GM18873 (cell line): Measurements from ENCODE around the gene EEF2K.
"Not testable (repeated sequence)": the region's sequence is repeated elsewhere in the genome, so short reads cannot be mapped to it uniquely, and the experiment has no call there.

Experiments
- ATAC-seq: cut with Tn5 transposase; IDR thresholded peaks from one replicate; pipeline ENCODE4 v1.9.1; 2021; ENCODE audit warnings: mild to moderate bottlenecking, moderate library complexity, moderate number of reproducible peaks; ENCODE audit not compliant: unreplicated experiment, low FRiP score

The EEF2K gene

DNA sequence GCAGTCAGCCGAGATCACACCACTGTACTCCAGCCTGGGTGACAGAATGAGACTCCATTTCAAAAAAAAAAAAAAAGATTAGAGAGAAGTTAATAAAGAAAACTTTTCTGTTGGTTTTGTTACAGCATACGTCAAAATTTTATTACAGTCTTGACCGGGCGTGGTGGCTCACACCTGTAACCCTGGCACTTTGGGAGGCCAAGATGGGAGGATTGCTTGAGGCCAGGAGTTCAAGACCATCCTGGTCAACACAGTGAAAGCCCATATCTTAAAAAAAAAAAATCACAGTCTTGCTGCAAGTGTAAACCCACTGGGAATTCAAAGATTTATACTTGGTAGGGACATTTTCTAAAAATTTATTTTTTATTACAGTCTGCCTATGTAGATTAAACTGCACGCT, 84.9 kb downstream of the EEF2K start:
- no peak for ATAC-seq

DNA sequence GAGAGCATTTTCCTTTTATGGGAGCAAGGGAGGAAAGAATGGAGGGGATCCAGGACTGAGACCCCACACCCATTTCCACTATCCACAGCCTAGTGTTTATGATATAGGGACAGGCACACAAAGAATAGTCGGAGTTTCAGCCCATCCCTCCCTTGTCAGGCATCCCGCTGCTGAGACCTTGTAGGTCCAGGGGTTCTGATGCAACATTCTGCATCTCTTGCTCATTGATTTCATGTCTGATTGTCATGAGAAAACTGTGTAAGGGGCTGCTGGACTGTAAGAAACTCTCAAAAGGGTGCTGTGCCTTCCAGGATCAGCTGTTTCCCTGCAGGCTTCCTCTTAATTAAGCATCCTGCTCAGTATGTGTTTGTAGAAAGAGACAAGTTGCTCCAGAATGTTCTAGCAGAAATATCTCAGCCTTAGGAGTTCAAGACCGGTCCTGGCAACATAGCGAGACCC, 85.8 kb downstream of the EEF2K start:
- ATAC-seq = no peak

DNA sequence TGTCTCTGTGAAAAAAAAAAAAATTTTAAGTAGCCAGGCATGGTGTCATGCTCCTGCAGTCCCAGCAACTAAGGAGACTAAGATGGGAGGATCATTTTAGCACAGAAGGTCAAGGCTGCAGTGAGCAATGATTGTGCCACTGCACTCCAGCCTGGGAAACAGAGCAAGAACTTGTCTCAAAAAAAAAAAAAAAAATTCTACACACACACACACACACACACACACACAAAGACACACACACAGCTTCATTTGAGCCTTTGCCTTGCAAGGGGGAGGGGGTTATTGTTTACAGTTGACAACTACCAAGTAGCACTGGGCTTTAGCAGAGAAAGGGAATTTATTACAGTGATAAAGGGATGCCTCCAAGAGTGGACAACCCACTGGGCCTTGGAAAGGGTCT, 86.2 kb downstream of the EEF2K start:
- no peak for ATAC-seq

DNA sequence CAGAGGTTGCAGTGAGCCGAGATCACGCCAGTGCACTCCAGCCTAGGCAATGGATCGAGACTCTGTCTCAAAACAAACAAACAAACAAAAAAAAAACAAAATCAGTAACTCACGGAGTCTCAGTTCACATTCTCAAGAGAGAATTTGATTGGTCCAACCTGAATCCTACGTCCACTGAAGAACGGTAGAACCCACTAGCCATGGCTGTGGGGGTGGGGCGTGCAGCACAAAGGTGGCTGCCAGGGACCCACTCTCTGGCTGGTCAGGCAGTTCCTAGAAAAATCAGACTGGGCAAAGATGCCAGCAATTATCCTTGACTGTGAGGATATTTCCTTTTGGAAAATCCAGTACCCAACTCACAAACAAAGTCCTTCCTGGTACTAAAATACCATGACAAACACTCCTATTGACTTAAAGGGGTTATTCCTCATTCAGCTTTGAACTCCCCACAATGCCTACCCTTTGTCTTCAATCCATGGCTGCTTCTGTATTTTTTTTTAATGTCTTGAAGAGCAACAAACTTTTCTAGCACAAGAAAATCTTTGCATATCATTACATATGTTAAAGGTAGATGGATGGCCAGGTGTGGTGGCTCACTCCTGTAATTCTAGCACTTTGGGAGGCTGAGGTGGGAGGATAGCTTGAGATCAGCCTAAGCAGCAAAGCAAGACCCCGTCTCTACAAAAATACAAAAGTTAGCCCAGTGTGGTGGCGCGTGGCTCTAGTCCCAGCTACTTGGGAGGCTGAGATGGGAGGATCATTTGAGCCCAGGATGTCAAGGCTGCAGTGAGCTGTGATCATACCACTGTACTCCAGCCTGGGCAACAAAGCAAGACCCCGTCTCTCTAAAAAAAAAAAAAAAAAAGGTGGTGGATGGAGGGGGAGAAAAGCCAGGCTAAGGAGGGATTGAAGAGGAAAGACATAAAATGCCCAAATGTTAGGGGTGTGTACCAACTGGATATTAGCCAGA, 87.3 kb downstream of the EEF2K start:
- ATAC-seq = no peak

DNA sequence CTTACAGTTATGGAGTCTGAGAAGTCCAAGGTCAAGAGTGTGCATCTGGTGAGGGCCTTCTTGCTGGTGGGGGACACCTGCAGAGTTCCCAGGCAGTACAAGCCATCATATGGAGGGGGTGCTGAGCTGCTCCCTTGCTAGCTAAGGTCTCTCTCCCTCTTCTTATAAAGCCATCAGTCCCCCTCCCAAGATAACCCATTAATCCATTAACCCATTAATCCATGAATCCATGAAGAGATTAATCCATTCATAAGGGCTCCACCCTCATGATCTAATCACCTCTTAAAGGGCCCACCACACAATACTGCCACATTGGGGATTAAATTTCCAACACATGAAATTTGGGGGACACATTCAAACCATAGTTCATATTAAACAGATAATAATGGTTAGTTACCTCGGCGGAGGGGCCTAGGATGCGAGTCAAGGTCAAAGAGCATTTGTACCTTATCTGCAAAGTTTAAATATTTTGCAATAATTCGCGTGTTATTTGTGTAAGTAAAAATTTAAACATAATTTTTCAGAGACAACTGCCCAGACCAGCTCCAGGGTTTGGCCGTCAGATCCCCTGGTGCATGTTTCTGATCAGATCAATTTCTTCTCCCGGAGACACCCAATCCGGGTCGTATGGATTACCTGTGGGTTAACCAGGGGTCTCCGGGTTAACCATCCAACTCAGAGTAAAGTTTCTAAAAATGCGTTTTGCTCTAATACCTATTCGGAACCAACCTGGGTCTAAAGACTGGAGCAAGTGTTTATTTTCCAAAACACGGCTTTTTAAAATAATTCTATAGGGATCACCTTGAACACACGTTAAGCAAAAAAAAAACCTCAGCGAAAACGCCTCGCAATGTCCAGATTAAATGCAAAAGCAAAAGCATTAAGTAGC, 90.4 kb downstream of the EEF2K start:
- no peak for ATAC-seq

DNA sequence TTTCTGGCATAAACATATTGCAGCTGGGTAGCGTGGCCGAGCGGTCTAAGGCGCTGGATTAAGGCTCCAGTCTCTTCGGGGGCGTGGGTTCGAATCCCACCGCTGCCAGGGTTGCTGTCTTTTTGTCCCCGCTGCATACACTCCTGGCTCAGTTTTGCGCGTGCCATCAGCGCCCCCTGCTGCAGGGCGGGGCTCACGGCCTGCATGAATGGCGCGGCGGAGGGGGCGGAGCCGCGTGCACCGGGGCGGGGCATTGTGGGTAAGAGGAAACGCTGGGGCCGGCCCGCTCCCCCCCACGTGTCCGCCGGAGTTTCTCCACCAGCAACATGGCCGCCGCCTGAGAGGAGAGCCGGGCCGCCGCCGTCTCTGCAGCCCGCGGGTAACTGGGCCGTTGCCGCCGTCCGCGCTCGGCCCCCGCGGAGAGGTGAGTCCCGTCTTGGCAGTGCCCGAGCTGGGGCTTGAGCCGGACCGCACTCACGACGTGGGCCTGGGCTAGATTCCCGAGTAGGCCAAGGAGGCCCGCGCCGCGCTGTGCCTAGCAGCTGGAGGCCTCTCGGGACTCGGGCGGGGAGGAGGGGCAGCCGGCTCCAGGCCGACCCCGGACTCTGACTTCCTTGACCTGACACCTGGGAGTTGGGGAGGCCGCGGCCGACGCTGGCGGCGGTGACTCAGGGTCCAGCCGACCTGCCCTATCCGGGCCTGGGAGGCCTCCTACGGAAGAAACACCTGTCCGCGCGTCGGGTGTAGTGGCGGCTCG, 91.2 kb downstream of the EEF2K start, which contains the start of gene POLR3E:
TSS of gene POLR3E (plus strand) at position 296 of the 757 bp plus-strand sequence. CDS start 5,560 bp downstream, outside the sequence.
- peak; percentile 74 for ATAC-seq

DNA sequence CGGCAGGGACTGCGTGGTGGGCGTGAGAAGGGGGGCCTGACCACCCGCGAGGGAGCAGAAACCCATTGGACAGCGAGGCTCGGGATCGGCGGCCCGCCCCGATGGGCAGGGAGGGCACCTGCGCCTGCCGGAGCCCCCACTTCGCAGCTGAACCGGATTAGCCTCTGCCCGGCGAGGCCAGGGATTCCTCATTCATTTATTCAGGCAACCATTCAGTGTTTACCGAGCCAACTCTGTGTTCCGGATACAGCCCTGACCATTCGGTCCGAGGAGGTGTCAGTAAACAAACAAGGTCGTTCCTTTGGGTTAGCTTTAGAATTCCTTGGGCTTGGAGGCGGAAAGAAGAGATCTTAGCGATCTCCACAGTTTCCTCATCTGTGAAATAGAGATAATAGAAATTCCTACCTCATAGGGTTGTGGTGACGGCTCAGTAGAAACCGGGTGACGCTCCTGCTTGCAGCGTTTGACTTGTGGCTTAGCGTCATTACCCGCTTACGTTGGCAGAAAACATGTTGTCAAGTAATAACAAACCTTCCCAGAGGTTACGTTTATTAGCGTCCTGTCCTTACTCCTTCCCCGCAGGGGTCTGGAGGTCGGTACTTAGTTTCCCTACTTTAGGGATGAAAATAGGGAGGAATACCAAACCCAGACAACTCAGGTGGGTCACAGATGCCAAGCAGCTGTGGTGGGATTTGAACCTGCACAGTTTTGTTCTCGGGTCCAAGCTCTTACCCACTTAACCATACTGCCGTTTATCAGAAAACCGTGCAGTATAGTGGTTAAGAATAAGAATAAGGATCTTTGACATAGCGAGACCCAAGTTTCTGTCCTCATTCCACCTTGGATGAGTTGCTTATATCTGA, 92.0 kb downstream of the EEF2K start:
- peak; percentile 23 for ATAC-seq

DNA sequence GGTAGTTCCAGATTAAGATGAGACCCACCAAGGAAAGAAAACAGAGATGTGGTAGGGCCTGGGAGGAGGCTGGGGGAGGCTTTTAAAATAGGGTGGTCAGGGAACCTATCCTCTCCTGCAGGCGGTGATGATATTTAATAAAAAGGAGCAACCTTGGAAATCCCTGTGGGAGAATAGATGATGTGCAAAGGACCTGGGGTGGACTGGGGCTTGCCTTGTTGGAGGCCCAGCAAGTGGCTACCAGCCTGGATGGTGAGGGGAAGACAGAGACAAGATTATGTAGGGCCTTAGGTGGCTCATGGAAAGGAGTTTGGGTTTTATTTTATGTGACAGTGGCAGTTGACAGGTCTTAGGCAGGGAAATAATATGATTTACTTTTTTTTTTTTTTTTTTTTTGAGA, 93.0 kb downstream of the EEF2K start:
- no peak for ATAC-seq

DNA sequence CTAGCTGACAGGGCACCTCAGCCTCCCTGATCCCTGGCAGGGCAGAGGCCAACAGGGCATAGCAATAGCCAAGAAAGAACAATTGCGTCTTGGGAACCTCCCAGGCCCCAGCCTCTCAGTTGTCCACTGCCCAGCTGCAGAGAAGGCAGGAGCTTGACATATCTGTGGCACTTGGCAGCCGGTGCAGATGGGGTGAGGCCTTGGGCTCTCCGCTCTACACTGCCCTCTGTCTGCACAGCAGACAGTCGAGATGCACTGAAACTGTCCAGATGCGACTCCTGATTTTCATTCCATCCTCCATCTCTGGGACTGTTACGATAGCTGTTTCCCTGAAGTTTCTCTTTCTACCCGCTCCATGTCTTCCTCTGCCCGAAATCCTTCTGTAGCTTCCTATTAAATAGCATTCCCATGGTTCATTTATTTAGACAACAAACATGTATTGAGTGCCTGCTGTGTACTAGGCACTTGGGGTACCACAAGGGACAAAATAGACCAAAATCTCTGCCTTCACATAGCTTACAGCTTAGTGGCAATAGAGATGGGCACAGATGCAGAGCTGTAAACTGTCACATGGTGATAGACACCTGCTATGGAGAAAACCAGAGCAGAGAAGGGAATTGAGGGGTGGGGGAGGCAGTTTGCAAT, 94.5 kb downstream of the EEF2K start:
- no peak for ATAC-seq

DNA sequence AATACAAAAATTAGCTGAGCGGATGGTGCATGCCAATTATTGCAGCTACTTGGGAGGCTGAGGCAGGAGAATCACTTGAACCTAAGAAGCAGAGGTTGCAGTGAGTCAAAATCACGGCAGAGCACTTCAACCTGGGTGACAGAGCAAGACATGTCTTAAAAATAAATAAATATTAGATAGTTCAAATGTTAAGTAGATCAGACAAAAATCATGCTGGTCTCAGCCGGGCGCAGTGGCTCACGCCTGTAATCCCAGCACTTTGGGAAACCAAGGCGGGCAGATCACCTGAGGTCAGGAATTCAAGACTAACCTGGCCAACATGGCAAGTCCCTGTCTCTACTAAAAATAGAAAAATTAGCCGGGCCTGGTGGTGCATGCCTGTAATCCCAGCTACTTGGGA, 95.3 kb downstream of the EEF2K start:
- ATAC-seq = not testable (repeated sequence)

DNA sequence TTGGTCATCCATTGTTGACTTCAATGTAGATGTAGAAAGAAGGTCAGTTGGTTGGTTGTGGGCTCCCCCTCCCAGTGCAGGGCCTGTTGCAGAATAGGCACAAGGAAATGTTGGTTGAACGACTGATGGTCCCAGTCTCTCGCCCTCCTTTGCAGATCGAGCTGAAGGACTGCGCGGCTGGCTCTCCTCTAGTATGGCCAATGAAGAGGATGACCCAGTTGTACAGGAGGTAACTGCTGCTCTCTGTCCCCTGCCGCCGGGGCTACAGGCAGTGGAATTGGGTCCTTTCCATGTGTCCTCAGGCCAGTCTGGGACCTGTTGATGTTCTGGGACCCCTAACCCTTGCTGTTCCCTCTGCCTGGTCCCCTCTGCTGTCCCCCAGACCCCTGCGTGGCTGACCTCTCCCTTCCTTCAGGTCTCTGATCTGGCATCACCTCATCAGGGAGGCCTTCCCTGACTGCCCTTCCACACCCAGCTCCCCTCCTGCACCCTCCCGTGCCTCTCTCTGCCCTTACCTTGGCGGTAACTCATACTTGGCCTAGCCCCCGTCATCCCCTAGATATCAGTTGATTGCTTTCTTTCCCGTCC, 96.8 kb downstream of the EEF2K start:
- ATAC-seq = no peak

DNA sequence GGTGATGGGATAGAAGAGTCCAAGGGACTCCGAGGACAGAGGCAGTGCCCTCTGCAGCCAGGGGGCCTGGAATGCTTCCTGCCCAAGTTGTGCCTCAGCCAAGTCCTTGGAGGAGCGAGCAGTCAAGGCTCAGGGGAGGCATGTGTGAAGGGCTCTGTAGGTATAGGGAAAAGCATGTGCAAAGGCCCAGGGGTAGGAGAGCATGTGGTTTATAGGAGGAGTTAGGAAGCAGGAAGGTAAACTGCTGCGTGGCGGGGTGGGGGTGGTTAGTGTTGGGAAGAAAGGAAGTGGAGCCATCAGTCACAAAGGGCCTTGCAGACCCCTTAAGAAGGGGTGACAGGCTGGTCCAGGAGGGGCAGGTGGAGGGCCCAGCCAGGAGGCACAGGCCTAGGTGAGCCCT, 98.3 kb downstream of the EEF2K start:
- no peak for ATAC-seq

DNA sequence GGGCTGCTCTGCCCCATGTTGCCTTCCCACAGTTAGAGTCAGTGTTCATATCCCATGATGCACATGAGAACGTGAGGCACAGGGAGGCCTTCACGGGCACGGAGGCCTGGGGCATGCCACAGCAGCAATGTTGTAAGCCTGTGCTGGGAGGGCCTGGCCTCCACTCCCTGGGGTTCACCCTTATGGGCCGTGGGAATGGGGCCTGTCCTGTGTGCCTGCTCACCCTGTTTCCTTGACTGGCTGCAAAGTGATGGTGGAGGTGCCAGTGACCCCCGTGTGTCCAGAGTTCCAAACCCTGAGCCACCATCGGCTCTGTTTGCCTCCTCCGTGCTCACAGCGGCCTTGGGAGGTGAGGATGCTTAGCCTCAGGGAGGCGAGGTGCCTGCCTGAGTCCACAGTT, 100.7 kb downstream of the EEF2K start:
- ATAC-seq = no peak

DNA sequence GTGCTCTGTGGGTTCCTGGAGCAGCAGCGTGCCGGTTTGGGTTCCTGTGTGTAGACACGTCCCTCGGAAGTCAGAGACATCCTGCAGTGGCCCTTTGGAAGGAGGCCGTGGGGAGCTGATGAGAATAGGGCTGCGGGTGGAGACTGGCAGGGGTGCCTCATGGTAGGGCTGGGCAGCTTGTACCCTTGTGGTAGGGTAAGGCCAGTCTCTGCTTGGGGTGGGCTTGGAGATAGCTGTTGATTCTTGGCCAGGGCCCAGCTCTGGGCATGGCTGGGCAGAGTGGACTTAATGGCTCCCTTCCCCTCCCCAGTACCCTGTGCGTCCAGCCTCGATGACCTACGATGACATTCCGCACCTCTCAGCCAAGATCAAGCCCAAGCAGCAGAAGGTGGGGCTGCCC, 101.8 kb downstream of the EEF2K start:
- no peak for ATAC-seq

DNA sequence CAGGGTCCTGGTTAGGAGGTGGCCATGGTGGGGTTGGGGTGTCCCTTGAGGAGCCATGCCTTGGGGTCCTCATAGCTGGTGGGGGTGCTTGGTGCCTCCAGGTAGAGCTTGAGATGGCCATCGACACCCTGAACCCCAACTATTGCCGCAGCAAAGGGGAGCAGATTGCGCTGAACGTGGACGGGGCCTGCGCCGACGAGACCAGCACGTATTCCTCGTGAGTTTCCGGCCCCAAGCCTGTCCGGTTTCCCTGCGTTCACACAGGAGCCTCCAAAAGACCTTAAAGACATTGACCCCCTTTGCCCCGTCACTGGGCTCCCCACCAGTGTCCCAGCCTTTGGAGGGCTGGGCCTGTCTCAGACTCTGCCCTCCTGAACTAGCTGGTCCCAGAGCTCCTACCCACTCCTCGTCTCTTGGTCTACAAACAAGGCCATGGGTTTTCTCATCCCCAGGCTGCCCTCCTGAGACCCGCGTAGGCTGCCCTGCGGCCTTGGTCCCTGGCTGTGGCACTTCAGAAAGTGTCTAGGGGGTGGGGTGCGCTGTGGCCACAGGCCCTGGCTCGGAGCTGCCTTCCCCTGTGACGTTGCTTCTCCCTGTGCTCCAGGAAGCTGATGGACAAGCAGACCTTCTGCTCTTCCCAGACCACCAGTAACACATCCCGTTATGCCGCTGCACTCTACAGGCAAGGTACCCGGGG, 102.9 kb downstream of the EEF2K start:
- ATAC-seq = no peak

DNA sequence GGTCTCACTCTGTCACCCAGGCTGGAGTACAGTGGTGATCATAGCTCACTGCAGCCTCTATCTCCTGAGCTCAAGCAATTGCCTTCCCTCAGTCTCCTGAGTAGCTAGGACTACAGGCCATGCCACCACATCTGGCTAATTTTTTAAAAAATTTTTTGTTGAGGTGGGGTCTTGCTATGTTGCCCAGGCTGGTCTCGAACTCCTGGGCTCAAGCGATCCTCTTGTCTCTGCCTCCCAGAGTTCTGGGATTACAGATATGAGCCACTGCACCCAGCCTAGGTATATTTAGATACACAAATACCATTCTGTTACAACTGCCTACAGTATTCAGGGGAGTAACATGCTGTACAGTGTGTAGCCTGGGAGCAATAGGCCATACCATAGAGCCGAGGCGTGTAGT, 105.4 kb downstream of the EEF2K start:
- no peak for ATAC-seq

DNA sequence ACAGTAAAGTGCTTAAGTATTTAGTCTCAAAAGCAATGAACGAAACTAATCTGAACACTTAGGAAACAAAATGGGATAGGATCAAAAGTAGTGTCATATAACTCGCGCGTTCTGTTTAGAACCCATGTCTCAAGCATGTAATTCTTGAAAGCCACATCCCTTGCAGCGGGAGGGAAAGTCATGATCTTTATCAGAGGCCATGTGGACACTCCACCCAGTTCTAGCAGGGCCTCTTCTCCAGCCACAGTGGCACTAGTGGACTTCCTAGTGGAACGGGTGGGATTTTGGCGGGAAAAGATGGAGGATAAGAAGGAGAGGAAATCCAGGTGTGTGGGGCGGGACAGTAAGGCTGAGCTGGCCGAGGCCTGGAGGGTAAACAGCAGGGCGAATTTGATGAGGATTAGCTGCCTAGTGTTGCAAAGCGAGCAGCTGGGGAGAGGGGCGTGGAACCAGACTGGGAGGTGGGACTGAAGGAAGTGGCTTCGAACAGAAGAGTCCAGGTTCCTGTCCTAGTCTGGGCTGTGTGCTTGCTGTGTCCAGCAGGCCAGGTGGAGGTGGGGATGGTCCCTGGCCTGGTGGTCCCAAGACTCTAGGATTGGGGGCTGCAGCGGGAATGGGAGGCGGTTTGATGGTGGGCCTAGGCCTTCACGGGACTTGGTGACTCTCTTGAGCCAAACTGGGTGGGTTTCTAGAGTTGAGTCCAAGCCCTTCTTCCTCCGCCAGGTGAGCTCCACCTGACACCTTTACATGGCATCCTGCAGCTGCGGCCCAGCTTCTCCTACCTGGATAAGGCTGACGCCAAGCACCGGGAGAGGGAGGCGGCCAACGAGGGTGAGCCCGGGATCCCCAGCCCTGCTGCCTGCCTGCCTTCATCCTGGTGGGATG, 107.1 kb downstream of the EEF2K start:
- no peak for ATAC-seq
